HG02870 (cell line): ENCODE measurements around the gene CERT1.
"Not testable (repeated sequence)": the region's sequence is repeated elsewhere in the genome, so short reads cannot be mapped to it uniquely, and the experiment has no call there.

Experiments
- ATAC-seq: cut with Tn5 transposase; IDR thresholded peaks from one replicate; pipeline ENCODE4 v1.9.1; 2021; ENCODE audit warnings: mild to moderate bottlenecking, moderate library complexity; ENCODE audit not compliant: unreplicated experiment

The CERT1 gene, protein sequence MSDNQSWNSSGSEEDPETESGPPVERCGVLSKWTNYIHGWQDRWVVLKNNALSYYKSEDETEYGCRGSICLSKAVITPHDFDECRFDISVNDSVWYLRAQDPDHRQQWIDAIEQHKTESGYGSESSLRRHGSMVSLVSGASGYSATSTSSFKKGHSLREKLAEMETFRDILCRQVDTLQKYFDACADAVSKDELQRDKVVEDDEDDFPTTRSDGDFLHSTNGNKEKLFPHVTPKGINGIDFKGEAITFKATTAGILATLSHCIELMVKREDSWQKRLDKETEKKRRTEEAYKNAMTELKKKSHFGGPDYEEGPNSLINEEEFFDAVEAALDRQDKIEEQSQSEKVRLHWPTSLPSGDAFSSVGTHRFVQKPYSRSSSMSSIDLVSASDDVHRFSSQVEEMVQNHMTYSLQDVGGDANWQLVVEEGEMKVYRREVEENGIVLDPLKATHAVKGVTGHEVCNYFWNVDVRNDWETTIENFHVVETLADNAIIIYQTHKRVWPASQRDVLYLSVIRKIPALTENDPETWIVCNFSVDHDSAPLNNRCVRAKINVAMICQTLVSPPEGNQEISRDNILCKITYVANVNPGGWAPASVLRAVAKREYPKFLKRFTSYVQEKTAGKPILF

DNA sequence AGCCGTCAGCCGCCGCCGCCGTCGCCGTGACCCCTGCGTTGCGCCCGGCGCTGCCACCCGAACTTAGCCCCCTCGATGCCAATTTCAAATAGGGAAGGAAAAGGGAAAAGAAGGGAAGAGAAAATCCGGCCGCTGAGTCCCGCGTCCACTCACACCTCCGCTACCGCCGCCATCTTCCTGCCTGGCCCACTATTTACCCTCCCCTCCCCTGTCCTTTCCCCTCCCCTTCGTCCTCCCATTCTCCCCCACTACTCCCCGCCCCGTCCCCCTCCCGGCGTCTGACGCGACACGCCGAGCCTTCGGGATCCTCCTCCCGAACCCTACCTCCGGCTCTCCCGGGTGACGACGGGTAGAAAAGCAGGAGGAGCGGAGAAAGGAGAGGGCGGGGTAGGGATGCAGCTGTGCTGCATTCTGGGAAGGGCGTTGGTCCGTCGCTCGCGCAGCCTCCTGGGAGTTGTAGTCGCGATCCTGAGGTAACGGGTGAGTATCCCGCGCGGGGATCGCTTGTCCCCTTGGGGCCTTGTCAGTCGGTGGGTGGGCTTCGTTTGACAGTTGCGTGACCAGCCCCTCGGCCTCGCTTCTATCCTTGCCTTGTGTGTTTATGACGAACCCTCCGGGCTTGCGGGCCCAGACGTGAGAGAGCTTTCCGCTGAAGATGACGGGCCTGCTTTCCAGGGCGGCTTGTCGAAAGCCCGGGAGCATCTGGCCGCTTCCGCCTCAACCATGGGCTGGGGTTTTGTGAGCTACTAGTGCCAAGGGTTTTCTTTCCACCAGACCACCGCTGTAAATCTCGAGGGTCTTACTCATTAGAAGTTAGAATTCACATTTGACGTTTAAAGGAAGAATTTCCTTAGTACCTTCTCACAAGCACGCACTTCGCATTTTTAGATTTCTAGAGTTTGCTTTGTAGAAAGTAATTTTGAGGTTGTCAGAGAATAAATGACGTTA is at the start of gene CERT1, which contains the start of gene POLK:
CERT1 (minus strand) TSS at position 195 of the 948 bp plus-strand sequence. CDS start 422 bp downstream, outside the sequence.
POLK (plus strand) TSS at position 457 of the 948 bp plus-strand sequence.
- ATAC-seq: peak; percentile 85

DNA sequence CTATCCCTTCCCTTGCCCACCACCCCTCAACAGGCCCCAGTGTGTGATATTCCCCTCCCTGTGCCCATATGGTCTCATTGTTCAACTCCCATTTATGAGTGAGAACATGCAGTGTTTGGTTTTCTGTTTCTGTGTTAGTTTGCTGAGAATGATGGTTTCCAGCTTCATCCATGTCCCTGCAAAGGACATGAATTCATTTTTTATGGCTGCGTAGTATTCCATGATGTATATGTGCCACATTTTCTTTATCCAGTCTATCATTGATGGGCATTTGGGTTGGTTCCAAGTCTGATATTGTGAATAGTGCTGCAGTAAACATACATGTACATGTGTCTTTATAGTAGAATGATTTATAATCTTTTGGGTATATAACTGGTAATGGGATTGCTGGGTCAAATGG is 49.2 kb upstream of the CERT1 start:
- ATAC-seq: not testable (repeated sequence)

DNA sequence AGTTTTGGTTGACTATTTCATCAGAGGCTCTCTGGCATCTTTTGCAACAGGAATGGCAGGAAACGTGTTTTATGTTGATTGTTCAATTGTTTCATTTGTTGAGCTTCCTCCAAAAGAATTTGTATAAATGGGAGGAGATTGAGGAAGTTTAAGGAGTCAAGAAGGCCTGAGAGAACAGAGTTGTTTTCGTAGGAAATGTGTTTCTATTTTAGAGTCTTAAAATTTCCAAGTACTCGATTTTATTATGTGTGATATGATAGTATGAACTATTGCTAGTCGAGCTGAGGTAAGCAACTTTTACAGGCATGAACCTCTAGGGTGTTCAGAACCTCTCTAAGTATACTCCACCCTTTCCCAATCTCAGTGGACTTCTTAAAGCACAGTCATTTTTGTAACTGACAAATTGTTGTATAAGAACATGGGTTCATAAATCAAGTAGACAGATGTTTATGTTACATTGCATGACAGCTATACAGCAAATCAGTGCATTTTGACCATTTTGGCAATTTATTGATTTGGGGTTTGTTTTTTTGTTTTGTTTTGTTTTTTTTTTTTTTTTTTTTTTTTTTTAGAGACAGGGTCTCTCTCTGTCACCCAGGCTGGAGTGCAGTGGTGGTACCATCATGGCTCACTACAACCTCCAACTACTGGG is 47.7 kb upstream of the CERT1 start:
- ATAC-seq: no peak

DNA sequence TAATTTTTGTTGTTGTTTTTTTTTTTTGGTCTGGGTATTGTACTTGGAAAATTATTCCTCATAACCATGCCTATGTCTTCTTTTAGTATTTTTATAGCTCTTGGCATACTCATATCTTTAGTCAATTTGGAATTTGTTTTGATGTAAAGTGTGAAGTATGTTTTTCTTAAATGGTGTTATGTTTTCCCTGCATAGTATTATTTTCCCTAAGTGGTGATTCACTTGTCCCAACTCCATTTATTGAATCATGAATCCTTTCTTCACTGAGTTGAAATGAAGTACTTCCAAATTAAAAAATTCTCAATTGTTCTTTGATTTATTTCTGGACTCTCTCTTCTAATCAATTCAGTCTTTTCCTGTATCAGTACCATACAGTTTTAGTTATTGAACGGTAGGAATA is 46.8 kb upstream of the CERT1 start:
- ATAC-seq: no peak

DNA sequence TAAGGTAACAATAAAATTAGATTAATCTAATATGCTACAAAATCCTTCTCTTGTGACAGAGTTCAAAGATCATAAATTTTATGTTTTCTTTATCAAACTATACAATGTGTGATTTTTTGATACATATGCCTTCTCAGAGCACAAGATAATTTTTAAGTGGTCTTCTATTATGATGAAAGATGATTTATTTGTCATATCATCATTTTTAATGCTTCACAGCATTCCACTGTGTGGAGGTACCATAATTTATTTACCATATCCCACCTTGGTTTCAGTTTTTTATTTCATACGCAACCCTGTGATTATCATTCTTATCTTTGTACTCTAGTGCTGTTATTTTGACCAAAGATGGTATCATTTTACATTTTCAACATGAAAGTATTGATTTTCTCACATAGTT is 41.9 kb upstream of the CERT1 start:
- no peak for ATAC-seq

DNA sequence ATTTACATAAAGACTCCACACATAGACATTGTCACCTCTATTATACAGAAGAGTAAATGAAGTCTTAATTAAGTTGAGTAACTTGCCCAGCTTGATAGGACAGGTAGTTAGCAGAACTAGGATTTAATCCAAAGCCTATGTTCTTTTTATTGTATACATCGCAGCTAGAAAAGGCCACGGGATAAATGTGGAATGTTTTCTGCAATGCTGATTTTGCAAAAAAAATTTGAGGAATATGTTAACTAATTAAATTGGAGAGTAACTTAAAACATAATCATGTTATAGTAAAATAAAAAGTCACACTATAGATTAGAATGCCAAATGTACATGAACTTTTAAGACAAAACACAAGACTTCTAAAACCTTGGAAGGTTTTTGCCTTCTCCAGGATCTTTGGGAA is 41.3 kb upstream of the CERT1 start:
- no peak for ATAC-seq

DNA sequence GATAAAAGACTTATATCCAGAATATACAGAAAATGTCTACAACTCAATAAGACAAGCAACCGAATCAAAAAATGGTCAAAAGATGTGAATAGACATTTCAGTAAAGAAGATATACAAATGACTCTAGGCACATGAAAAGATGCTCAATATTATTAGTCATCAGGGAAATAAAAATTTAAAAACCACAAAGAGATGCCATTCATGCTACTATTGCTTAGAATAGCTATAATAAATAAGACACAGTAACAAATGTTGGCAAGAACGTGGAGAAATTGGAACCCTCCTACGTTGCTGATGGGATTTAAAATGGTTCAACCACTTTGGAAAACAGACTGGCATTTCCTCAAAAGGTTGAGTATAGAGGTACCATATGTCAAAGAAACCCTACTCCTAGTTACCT is 40.0 kb upstream of the CERT1 start:
- ATAC-seq: no peak

DNA sequence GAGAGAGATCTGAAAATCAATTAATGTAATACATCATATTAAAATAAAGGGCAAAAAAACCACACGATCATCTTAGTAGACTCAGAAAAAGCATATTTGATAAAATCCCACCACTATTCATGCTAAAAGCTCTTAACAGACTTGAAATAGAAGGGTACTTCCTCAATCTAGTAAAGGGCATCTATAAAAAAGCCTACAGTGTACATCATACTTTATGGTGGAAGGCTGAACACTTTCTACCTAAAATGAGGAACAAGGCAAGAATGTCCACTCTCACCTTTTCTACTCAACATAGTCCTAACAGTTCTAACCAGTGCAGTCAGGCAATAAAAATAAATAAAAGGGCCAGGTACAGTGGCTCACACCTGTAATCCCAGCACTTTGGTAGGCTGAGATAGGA is 39.2 kb upstream of the CERT1 start:
- ATAC-seq: no peak

DNA sequence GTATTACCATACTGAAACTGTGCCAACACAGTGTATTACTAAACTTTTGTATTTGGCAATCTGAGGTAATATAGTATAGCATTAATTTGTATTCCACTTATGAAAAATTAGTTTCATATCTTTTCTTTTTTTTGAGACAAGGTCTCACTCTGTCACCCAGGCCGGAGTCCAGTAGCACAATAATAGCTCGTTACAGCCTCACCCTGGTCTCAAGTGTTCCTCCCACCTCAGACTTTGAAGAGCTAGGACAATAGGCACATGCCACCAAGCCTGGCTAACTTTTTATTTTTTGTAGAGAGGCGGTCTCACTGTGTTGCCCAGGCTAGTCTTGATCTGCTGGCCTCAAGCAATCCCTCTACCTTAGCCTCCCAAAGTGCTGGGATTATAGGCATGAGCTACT is 36.4 kb upstream of the CERT1 start:
- ATAC-seq: no peak

DNA sequence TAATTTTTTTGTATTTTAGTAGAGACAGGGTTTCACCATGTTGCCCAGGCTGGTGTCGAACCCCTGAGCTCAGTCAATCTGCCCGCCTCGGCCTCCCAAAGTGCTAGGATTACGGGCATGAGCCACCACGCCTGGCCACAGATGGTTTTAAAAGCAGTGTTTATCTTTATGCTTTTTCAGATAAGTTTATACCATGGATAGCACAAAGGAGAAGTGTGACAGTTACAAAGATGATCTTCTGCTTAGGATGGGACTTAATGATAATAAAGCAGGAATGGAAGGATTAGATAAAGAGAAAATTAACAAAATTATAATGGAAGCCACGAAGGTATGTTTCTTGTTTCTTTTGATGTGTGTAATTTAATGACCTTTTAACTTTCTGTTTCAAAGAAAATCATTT is 35.4 kb upstream of the CERT1 start:
- ATAC-seq: no peak

DNA sequence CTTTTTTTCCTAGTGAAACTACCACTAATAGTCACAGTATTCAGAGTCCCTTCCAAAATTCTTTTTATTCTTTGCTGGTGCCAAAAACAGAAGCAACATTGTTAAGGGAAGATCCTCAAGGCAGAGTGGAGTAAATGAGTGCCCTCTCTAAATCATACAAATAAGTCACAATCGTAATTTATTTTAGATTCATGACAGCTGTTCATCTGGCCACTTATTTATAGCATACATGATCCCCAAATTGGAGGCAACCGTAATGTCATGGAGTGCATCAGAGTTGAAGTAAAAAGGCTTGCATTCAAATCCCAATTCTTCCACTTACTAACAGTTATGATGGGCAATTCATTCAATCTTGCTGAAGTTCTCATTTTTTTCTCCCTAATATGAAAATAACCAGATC is 33.7 kb upstream of the CERT1 start:
- no peak for ATAC-seq

DNA sequence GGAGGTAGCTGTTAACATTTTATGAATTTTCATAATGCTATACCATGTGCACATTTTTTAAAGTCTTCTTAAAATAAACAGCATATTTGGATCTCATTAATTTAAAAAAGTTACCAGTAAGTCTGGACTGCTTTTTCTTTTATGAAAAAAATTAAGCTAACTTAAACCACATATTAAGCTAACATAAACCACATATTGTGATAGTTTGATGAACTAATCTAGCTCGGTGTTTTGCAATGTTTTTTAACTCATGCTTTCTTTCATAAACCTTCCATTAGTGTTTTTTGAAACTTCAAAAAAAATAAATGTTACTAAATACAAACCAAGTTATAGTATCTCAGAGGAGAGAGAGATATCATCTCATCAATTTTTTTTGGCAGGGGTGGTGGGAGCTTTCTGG is 26.8 kb upstream of the CERT1 start:
- ATAC-seq: no peak

DNA sequence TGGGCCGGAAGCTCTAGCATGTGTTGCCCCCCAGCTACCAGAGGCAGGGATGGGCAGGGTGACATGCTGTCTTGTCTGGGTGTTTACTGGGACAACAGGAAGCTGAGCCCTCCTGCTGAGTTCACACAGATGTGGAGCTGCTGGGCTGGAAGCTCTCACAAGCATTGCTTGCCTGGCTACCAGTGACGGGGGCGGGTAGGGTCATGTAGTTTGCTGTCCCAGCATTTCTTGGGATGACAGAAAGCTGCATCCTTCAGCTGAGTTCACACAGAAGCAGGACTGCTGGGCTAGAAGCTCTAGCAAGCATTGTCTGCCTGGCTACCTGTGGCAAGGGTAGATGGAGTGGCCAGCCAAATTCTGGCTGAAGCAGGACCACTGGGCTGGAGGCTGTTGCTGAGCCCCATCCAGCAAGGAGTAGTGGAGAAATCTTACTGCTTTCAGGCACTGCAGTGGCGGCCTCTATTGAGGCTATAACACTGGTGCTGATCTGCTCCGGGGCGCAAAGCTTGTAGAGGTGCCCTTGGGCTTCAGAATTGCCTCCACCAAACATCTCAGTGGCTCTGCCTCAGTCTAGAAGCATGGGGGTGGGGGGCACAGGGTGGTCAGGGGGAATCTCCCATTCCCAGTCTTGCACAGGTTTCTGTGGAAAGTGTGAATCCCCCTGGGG is 25.4 kb upstream of the CERT1 start:
- no peak for ATAC-seq

DNA sequence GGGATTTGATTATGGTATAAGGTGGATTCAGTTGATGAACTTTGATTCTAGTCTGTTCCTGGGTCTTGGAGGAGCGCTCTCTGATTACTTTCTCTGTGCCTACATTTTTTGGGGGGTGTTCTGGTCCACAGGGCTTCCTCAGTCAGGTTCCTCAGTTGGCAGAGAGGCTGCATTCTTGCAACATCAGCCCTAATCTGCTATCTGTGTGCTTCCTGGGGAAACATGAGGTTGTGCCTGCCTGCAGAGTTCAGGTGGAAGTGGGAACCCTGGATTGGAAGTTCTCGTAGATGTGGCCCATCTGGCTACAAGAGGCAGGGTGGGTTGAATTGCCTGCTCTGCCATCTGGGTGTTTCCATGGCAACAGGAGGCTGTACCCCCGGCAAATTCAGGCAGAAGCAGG is 24.7 kb upstream of the CERT1 start:
- no peak for ATAC-seq

DNA sequence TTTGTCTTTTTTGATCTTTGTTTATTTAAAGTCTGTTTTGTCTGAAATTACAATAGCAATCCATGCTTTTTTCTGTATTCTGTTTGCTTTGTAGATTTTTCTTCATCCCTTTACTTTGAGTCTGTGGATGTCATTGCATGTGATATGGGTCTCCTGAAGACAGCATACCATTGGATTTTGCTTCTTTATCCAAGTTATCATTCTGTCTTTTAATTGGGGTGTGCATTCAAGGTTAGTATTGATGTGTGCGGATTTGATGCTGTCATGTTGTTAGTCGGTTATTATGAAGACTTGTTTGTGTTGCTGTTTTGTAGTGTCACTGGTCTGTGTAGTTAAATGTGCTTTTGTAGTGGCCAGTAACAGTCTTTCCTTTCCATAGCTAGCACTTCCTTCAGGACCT is 23.3 kb upstream of the CERT1 start:
- ATAC-seq: no peak

DNA sequence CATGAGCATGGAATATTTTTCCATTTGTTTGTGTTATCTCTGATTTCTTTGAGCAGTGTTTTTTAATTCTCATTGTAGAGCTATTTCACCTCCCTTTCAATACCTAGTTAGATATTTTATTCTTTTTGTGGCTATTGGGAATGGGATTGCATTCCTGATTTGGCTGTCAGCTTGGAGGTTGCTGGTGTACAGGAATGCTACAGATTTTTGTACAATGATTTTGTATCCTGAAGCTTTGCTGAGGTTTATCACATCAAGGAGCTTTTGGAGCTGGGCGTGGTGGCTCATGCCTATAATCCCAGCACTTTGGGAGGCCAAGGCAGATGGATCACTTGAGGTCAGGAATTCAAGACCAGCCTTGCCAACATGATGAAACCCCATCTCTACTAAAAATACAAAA is 22.3 kb upstream of the CERT1 start:
- not testable (repeated sequence) for ATAC-seq

DNA sequence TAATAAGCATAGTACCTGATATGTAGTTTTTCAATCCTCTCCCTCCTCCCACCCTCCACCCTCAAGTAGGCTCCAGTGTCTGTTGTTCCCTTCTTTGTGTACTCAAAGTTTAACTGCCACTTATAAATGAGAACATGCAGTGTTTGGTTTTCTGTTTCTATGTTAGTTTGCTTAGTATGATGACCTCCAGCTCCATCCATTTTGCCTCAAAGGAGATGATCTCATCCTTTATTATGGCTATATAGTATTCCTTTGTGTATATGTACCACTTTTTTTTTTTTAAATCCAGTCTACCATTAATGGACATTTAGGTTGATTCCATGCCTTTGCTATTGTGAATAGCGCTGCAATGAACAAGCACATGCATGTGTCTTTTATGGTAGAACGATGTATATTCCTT is 20.8 kb upstream of the CERT1 start:
- no peak for ATAC-seq

DNA sequence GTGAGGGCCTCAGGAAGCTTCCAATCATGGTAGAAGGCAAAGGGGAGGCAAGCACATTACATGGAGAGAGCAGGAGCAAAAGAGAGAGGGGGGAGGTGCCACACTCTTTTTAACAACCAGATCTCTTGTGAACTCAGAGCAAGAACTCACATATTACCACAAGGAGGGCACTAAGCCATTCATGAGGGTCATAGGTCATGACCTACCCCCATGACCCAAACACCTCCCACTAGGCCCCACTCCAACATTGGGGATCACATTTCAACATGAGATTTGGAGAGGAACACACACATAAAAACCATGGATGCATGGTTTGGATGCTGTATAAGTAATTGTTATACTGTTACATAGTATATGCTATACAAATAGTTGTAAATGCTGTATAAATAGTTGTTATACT is 17.8 kb upstream of the CERT1 start:
- ATAC-seq: no peak

DNA sequence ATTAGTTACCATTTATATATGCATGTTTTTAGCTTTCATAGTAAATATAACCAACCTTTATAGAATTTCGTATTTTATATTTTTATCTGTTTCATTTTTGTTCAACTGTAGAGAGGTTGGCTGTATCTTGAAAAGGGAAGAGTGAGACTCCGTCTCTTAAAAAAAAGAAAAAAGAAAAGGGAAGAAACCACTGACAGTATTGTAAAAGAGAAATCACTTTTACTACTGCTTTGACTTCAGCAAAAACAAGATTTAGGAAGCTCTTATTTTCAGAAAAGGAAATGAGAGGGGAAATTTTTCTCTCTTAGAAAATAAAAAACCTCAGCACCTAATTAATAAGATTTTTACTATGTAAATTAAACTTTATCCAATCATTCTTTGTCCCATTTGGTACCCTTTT is 14.6 kb upstream of the CERT1 start:
- no peak for ATAC-seq

DNA sequence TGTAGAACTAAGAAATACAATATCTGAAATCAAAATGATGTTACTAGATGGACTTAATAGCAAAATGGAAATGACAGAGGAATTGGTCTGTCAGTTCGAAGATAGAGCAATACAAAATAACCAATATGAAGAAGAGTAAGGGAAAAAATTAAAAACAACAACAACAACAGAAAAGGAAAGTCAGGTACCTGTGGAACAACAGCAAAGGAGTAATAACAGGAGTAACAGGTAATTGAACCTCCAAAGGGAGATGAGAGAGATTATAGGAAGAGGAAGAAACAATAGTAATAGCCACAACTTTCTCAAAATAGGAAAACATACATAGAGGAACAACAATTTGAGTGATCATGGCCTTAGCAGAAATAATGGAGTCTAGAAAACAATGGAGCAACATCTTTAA is 13.9 kb upstream of the CERT1 start:
- no peak for ATAC-seq
